Caco-2 (cell line): ENCODE results near the gene HNF4A. TPM values are rescaled to one million over a fixed set of nuclear protein-coding genes. Genes with fewer than 3 reads are reported as not detected.

Experiments used
- BruUV-seq: library from RNA; stranded (reverse); fragments of 400-500 nt; replicated peaks from 2 replicates; lab custom pipeline; 2021; lab: Mats Ljungman, UMichigan
- CTCF ChIA-PET: fragments of 300-600 bp; sonication (Branson Sonifier 250); formaldehyde crosslinking; loops from one replicate; lab custom pipeline; 2022; ENCODE audit warnings: antibody characterized with exemption; lab: Charles Lee
- POLR2A ChIA-PET: fragments of 300-600 bp; sonication (Branson Sonifier 250); formaldehyde crosslinking; loops from one replicate; lab custom pipeline; 2022; ENCODE audit warnings: antibody characterized with exemption; lab: Charles Lee
- DNase-seq, 2 experiments: peaks; one replicate each; pipeline versions ENCODE4 v3.0.0 to v3.0.0-alpha.2; 2020 to 2022
- H3K27me3 ChIP-seq: replicated peaks from 2 replicates; pipeline ENCODE4 v1.6.0; 2011; ENCODE audit warnings: low read length; ENCODE audit not compliant: control insufficient read depth, insufficient read depth
- H3K36me3 ChIP-seq: 2 replicates; pipeline ENCODE4 v1.5.1; 2011; ENCODE audit warnings: low read length; ENCODE audit not compliant: control insufficient read depth, insufficient read depth
- H3K4me1 ChIP-seq: fragments of 250-450 bp; sonication (Bioruptor Pico); 2 replicates; pipeline ENCODE4 v1.5.1; 2020; ENCODE audit warnings: mild to moderate bottlenecking
- H3K4me3 ChIP-seq: 2 replicates; pipeline ENCODE4 v1.5.1; 2011; ENCODE audit warnings: low read depth, mild to moderate bottlenecking, control low read depth, low read length
- H3K9me3 ChIP-seq: fragments of 250-450 bp; sonication (Bioruptor Pico); 2 replicates; pipeline ENCODE4 v1.5.1; 2020; ENCODE audit warnings: mild to moderate bottlenecking, moderate library complexity
- H3K27ac Mint-ChIP-seq: one replicate; pipeline ENCODE4 v1.8.0; 2022; ENCODE audit warnings: mixed read lengths; ENCODE audit not compliant: unreplicated experiment
- H3K27me3 Mint-ChIP-seq: one replicate; pipeline ENCODE4 v1.8.0; 2022; ENCODE audit warnings: mixed read lengths; ENCODE audit not compliant: insufficient read depth, unreplicated experiment
- H3K36me3 Mint-ChIP-seq: one replicate; pipeline ENCODE4 v1.8.0; 2022; ENCODE audit warnings: mild to moderate bottlenecking, mixed read lengths; ENCODE audit not compliant: insufficient read depth, unreplicated experiment
- H3K4me1 Mint-ChIP-seq: one replicate; pipeline ENCODE4 v1.8.0; 2022; ENCODE audit warnings: low read depth, mixed read lengths; ENCODE audit not compliant: unreplicated experiment
- H3K4me3 Mint-ChIP-seq: one replicate; pipeline ENCODE4 v1.8.0; 2022; ENCODE audit warnings: mild to moderate bottlenecking, moderate library complexity, mixed read lengths; ENCODE audit not compliant: unreplicated experiment
- H3K9me3 Mint-ChIP-seq: one replicate; pipeline ENCODE4 v1.8.0; 2022; ENCODE audit warnings: mixed read lengths; ENCODE audit not compliant: unreplicated experiment
- CTCF ChIP-seq, 2 experiments: fragments of 200-600 bp in 1 of 2; IDR thresholded peaks; 1 replicate in 1 of 2; 2 replicates in 1 of 2; pipeline versions ENCODE4 v1.5.1 to v1.8.0; 2011 to 2022; ENCODE audit warnings: antibody characterized with exemption in 1 of 2, control low read depth in 1 of 2, inconsistent platforms in 1 of 2, low read depth in 1 of 2, low read length in 1 of 2, mild to moderate bottlenecking in 1 of 2, moderate library complexity in 1 of 2; ENCODE audit not compliant: insufficient read depth in 1 of 2, severe bottlenecking in 1 of 2, unreplicated experiment in 1 of 2
- intact Hi-C: fragments of 100-400 bp; cut with micrococcal nuclease; formaldehyde crosslinking; loops from one replicate; pipeline ENCODE4 v1.10.0; 2022; ENCODE audit not compliant: unreplicated experiment
- total RNA-seq: library from RNA; stranded (reverse); gene quantifications from 2 replicates; pipeline ENCODE4 v1.2.3, GENCODE V29; 2022

The HNF4A gene
- total RNA-seq, 1 experiment from 2014 or later, result 292 TPM

DNA sequence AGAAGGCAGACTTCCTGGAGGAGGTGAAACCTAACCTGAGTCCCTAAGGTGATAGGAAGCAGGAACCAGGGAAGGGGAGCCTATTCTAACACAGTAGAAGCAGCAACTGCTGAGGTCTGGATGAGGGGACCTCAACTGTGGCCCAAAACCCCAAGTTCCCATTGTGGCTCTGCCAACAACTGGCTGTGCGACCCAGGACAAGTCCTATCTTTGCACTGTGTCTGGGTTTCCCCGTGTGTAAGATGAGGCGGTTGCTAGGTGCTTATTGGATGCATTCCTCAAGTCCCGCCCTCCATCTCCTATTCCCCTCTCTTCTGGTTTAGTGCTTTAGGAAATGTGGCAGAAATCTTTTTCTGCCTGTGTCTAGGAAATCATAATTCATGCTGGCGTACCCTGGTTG, 68.0 kb downstream of the HNF4A start:
- Histone ChIP-seq H3K27me3 (no peaks in the 10 kb centered on the region), H3K4me3 (no peak overlapping the region), H3K9me3 (no peaks in the 10 kb centered on the region), H3K4me1 (no peaks in the 10 kb centered on the region), H3K36me3 (peaks cover 39% of the 10 kb centered on the region)
- POLR2A ChIA-PET, result no interaction called here
- H3K4me3 Mint-ChIP-seq, result no peak overlapping the region
- CTCF ChIA-PET, result no interaction called here
- no peaks in the 10 kb centered on the region for H3K4me1 Mint-ChIP-seq
- H3K27ac Mint-ChIP-seq, result no peak overlapping the region
- no TSS peak for BruUV-seq
- DNase-seq, result no peak
- H3K36me3 Mint-ChIP-seq, result no peaks in the 10 kb centered on the region
- no peak for TF ChIP-seq CTCF (IDR thresholded peaks at IDR 0.05; ENCODE audit: insufficient read depth in 1 of 2, low read depth in 1 of 2, low read length in 1 of 2, severe bottlenecking in 1 of 2, unreplicated experiment in 1 of 2)
- no peaks in the 10 kb centered on the region for H3K9me3 Mint-ChIP-seq
- no peaks in the 10 kb centered on the region for H3K27me3 Mint-ChIP-seq
- intact Hi-C loops, result no loop called here

- Histone ChIP-seq H3K36me3 (peaks cover 41% of the 10 kb centered on the region), H3K9me3 (no peaks in the 10 kb centered on the region), H3K4me1 (no peaks in the 10 kb centered on the region), H3K27me3 (no peaks in the 10 kb centered on the region), H3K4me3 (no peak overlapping the region)
- Mint-ChIP-seq H3K4me3 (no peak overlapping the region), H3K27me3 (no peaks in the 10 kb centered on the region), H3K9me3 (no peaks in the 10 kb centered on the region), H3K4me1 (no peaks in the 10 kb centered on the region), H3K36me3 (no peaks in the 10 kb centered on the region), H3K27ac (no peak overlapping the region)
- ChIA-PET POLR2A (interaction anchor here (0.5 kb wide), 1 partner anchor 11 kb away, joined by 4 read pairs; no protein-coding TSS in a partner anchor), CTCF (interaction anchor here (0.6 to 0.8 kb wide), 2 partner anchors 10 to 70 kb away, joined by 3 read pairs; no protein-coding TSS in a partner anchor)
- no peak for TF ChIP-seq CTCF (IDR thresholded peaks at IDR 0.05; ENCODE audit: insufficient read depth in 1 of 2, low read depth in 1 of 2, low read length in 1 of 2, severe bottlenecking in 1 of 2, unreplicated experiment in 1 of 2)
- no TSS peak for BruUV-seq
- no peak for DNase-seq
- intact Hi-C loops, result no loop called here
Observed at GRCh38 chr20:44424039-44424495, 68.6 kb downstream of the HNF4A start.

DNA sequence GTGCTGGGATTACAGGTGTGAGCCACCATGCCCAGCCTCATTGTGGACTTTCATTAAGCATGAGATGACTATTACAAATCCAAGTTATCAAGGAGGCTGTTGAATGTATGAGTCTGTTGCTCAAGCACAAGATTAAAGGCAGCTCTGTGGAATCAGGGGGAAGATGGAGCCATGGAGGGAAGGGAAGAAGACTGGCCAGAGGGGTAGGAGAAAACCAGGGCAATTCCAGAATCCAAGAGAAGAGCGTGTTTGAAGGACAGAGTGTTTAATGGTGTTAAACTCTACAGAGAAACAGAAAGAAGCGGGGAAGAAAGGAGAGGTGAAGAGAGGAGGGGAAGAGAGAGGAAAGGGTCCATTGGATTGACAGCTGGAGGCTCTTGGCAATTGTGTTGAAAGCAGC, 70.4 kb downstream of the HNF4A start:
- H3K36me3 ChIP-seq, result peaks cover 38% of the 10 kb centered on the region
- H3K4me3 ChIP-seq, result no peak overlapping the region
- no peaks in the 10 kb centered on the region for H3K36me3 Mint-ChIP-seq
- no peak for DNase-seq
- H3K4me1 Mint-ChIP-seq, result peaks cover 9% of the 10 kb centered on the region
- H3K27me3 Mint-ChIP-seq, result no peaks in the 10 kb centered on the region
- H3K27me3 ChIP-seq, result no peaks in the 10 kb centered on the region
- H3K9me3 ChIP-seq, result no peaks in the 10 kb centered on the region
- H3K4me1 ChIP-seq, result no peaks in the 10 kb centered on the region
- no TSS peak for BruUV-seq
- CTCF ChIA-PET, result interaction anchor here (0.6 kb wide), 1 partner anchor 37 kb away, joined by 4 read pairs; no protein-coding TSS in a partner anchor
- H3K4me3 Mint-ChIP-seq, result no peak overlapping the region
- H3K27ac Mint-ChIP-seq, result no peak overlapping the region
- intact Hi-C loops, result no loop called here
- TF ChIP-seq CTCF (IDR thresholded peaks at IDR 0.05; ENCODE audit: insufficient read depth in 1 of 2, low read depth in 1 of 2, low read length in 1 of 2, severe bottlenecking in 1 of 2, unreplicated experiment in 1 of 2), result no peak
- POLR2A ChIA-PET, result no interaction called here
- H3K9me3 Mint-ChIP-seq, result no peaks in the 10 kb centered on the region
